OCI-LY7 (cell line): ENCODE results near the gene OGFR. TPM values are rescaled to one million over a fixed set of nuclear protein-coding genes. Genes with fewer than 3 reads are reported as not detected.

Source experiments
- BruUV-seq: library from RNA; stranded (reverse); fragments of 400-500 nt; replicated peaks from 2 replicates; lab custom pipeline; 2021; lab: Mats Ljungman, UMichigan
- CTCF ChIA-PET: fragments of 300-600 bp; sonication (Branson Sonifier 250); formaldehyde crosslinking; loops from one replicate; lab custom pipeline; 2022; ENCODE audit warnings: antibody characterized with exemption; ENCODE audit not compliant: unreplicated experiment; lab: Charles Lee
- POLR2A ChIA-PET: fragments of 300-600 bp; sonication (Branson Sonifier 250); formaldehyde crosslinking; loops from one replicate; lab custom pipeline; 2022; ENCODE audit warnings: antibody characterized with exemption; lab: Charles Lee
- DNase-seq: peaks from one replicate; pipeline ENCODE4 v3.0.0-alpha.2; 2015; ENCODE audit warnings: low spot score
- H2AFZ ChIP-seq: fragments of 200-600 bp; sonication (generic), shearing (Covaris generic); 2 replicates; pipeline ENCODE4 v1.6.1; 2014; ENCODE audit warnings: mild to moderate bottlenecking, antibody characterized with exemption, low read length, moderate library complexity
- H3K27ac ChIP-seq: fragments of 200-600 bp; sonication (generic); 2 replicates; pipeline ENCODE4 v1.5.1; 2014; ENCODE audit warnings: mixed run types, low read depth, mild to moderate bottlenecking, moderate library complexity, low read length, inconsistent platforms; ENCODE audit not compliant: poor library complexity, severe bottlenecking
- H3K36me3 ChIP-seq: fragments of 200-600 bp; sonication (generic); 2 replicates; pipeline ENCODE4 v1.6.1; 2014; ENCODE audit warnings: mild to moderate bottlenecking, antibody characterized with exemption, low read length, moderate library complexity, mixed read lengths; ENCODE audit not compliant: insufficient read depth
- H3K4me1 ChIP-seq: fragments of 200-600 bp; sonication (generic); 2 replicates; pipeline ENCODE4 v1.5.1; 2014; ENCODE audit warnings: mild to moderate bottlenecking, low read length; ENCODE audit not compliant: insufficient read depth, poor library complexity, severe bottlenecking
- H3K4me2 ChIP-seq: fragments of 200-600 bp; sonication (generic); 2 replicates; pipeline ENCODE4 v1.6.1; 2014; ENCODE audit warnings: mild to moderate bottlenecking, low read length
- H3K4me3 ChIP-seq: fragments of 200-600 bp; sonication (generic); 2 replicates; pipeline ENCODE4 v1.5.1; 2014; ENCODE audit warnings: mild to moderate bottlenecking, low read depth, low read length; ENCODE audit not compliant: poor library complexity, severe bottlenecking
- H3K79me2 ChIP-seq: fragments of 200-600 bp; sonication (generic); 2 replicates; pipeline ENCODE4 v1.6.1; 2016; ENCODE audit warnings: low read depth, mild to moderate bottlenecking, low read length, moderate library complexity, mixed read lengths; ENCODE audit not compliant: insufficient read depth
- H3K9me2 ChIP-seq: fragments of 200-600 bp; sonication (generic); 2 replicates; pipeline ENCODE4 v1.6.1; 2016; ENCODE audit warnings: mild to moderate bottlenecking, low read length, mixed read lengths; ENCODE audit not compliant: insufficient read depth
- H3K9me3 ChIP-seq: fragments of 200-600 bp; sonication (generic); 2 replicates; pipeline ENCODE4 v1.6.1; 2014; ENCODE audit warnings: mild to moderate bottlenecking, mixed run types, low read length, mixed read lengths
- H4K20me1 ChIP-seq: fragments of 200-600 bp; sonication (generic); 2 replicates; pipeline ENCODE4 v1.6.1; 2014; ENCODE audit warnings: mild to moderate bottlenecking, antibody characterized with exemption, low read length, moderate library complexity, mixed read lengths; ENCODE audit not compliant: insufficient read depth
- EZH2phosphoT487 ChIP-seq: fragments of 200-600 bp; sonication (generic); IDR thresholded peaks from 2 replicates; pipeline ENCODE4 v1.6.1; 2018; ENCODE audit warnings: low read depth, borderline replicate concordance, mild to moderate bottlenecking, mixed run types, antibody characterized with exemption, low read length, moderate library complexity, mixed read lengths
- intact Hi-C: fragments of 100-400 bp; cut with micrococcal nuclease; formaldehyde crosslinking; loops from one replicate; pipeline ENCODE4 v1.10.0; 2022; ENCODE audit not compliant: unreplicated experiment
- total RNA-seq, 2 experiments: library from RNA; depleted of rRNA in 1 of 2; stranded (reverse); fragments of >200 nt in 1 of 2; shearing (Covaris generic) in 1 of 2; gene quantifications; 2 replicates each; pipeline ENCODE4 v1.2.3, GENCODE V29; 2014 to 2022
- TF ChIP-seq, protein P1 (sequence below): fragments of 200-600 bp; sonication (generic); conservative IDR thresholded peaks from 2 replicates; pipeline ENCODE4 v1.5.1; 2014; ENCODE audit warnings: mild to moderate bottlenecking, antibody characterized with exemption, low read length, moderate library complexity, mixed read lengths

OGFR gene
- total RNA-seq, 2 experiments from 2014 or later: 64.8 to 69.9 TPM

- no peaks in the 10 kb centered on the region for H3K9me2 ChIP-seq
- H3K27ac ChIP-seq: no peak overlapping the region
- H3K4me1 ChIP-seq: peaks cover 7% of the 10 kb centered on the region
- no TSS peak for BruUV-seq
- H3K4me3 ChIP-seq: no peak overlapping the region
- intact Hi-C loops: no loop called here
- TF ChIP-seq, protein P1, sequence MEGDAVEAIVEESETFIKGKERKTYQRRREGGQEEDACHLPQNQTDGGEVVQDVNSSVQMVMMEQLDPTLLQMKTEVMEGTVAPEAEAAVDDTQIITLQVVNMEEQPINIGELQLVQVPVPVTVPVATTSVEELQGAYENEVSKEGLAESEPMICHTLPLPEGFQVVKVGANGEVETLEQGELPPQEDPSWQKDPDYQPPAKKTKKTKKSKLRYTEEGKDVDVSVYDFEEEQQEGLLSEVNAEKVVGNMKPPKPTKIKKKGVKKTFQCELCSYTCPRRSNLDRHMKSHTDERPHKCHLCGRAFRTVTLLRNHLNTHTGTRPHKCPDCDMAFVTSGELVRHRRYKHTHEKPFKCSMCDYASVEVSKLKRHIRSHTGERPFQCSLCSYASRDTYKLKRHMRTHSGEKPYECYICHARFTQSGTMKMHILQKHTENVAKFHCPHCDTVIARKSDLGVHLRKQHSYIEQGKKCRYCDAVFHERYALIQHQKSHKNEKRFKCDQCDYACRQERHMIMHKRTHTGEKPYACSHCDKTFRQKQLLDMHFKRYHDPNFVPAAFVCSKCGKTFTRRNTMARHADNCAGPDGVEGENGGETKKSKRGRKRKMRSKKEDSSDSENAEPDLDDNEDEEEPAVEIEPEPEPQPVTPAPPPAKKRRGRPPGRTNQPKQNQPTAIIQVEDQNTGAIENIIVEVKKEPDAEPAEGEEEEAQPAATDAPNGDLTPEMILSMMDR: no peak
- no peak for TF ChIP-seq EZH2phosphoT487
- H4K20me1 ChIP-seq: no peaks in the 10 kb centered on the region
- no peak overlapping the region for H3K4me2 ChIP-seq
- no peak overlapping the region for H2AFZ ChIP-seq
- H3K36me3 ChIP-seq: no peaks in the 10 kb centered on the region
- no peaks in the 10 kb centered on the region for H3K79me2 ChIP-seq
- H3K9me3 ChIP-seq: no peaks in the 10 kb centered on the region
- no peak for DNase-seq
- POLR2A ChIA-PET: no interaction called here
- CTCF ChIA-PET: no interaction called here
Observed at GRCh38 chr20:62825986-62826645, 21.5 kb downstream of the OGFR start.

GRCh38 chr20:62826646-62827310 is 22.1 kb downstream of the OGFR start:
- DNase-seq: no peak
- no peak overlapping the region for H3K27ac ChIP-seq
- H3K9me2 ChIP-seq: no peaks in the 10 kb centered on the region
- H3K4me3 ChIP-seq: no peak overlapping the region
- peaks cover 8% of the 10 kb centered on the region for H3K4me1 ChIP-seq
- ChIA-PET POLR2A (no interaction called here), CTCF (no interaction called here)
- TF ChIP-seq, protein P1: no peak
- TF ChIP-seq EZH2phosphoT487: no peak
- H3K79me2 ChIP-seq: no peaks in the 10 kb centered on the region
- intact Hi-C loops: no loop called here
- H3K36me3 ChIP-seq: no peaks in the 10 kb centered on the region
- H3K4me2 ChIP-seq: no peak overlapping the region
- no TSS peak for BruUV-seq
- H4K20me1 ChIP-seq: no peaks in the 10 kb centered on the region
- no peak overlapping the region for H2AFZ ChIP-seq
- H3K9me3 ChIP-seq: no peaks in the 10 kb centered on the region
